HepG2 (cell line): ENCODE results near the gene DAPK1. TPM values are rescaled to one million over a fixed set of nuclear protein-coding genes. Genes with fewer than 3 reads are reported as not detected.

ENCODE experiments used
- ATAC-seq: fragments of 200-7000 bp; cut with Tn5 transposase; 3 replicates; pipeline ENCODE4 v1.9.1; 2020; ENCODE audit warnings: mild to moderate bottlenecking, moderate library complexity
- BruUV-seq: library from RNA; stranded (reverse); fragments of 400-500 nt; replicated peaks from 2 replicates; lab custom pipeline; 2021; lab: Mats Ljungman, UMichigan
- CTCF ChIA-PET: fragments of 300-600 bp; formaldehyde crosslinking; extraction: SDS; loops from one replicate; lab custom pipeline; 2021; ENCODE audit warnings: low total read pairs, inconsistent platforms, low intra/inter-chr PET ratio; lab: Yijun Ruan, JAX
- POLR2A ChIA-PET: fragments of 350-600 bp; sonication (Branson Sonifier 250); formaldehyde crosslinking; loops from one replicate; lab custom pipeline; 2020; ENCODE audit warnings: antibody characterized with exemption, inconsistent platforms; lab: Yijun Ruan, JAX
- DNase-seq: peaks from one replicate; pipeline ENCODE4 v3.0.0-alpha.2; 2015; ENCODE audit warnings: low spot score
- FAIRE-seq: peaks from 3 replicates; lab custom pipeline; 2011; peaks lifted over from hg19 to GRCh38; lab: Jason Lieb, UNC
- H2AFZ ChIP-seq: one replicate; pipeline ENCODE4 v1.6.1; 2011; ENCODE audit warnings: low read length, inconsistent platforms
- H3K27ac ChIP-seq: fragments of 300-600 bp; 3 replicates; pipeline ENCODE4 v1.8.0; 2011; ENCODE audit warnings: mixed run types, mild to moderate bottlenecking, mixed read lengths, low read length, inconsistent platforms; ENCODE audit not compliant: insufficient read depth; ENCODE audit errors: extremely low read length
- H3K27me3 ChIP-seq, 2 experiments: fragments of 200-600 bp in 1 of 2; 2 replicates in 1 of 2; 3 replicates in 1 of 2; pipeline versions ENCODE4 v1.6.0 to v1.8.0; 2011; ENCODE audit warnings: low read length in 2 of 2, mild to moderate bottlenecking in 2 of 2, moderate library complexity in 2 of 2, inconsistent platforms in 1 of 2; ENCODE audit not compliant: insufficient read depth in 2 of 2, control insufficient read depth in 1 of 2
- H3K36me3 ChIP-seq, 2 experiments: fragments of 200-600 bp in 1 of 2; replicated peaks in 1 of 2; 2 replicates in 1 of 2; 3 replicates in 1 of 2; pipeline versions ENCODE4 v1.5.1 to v1.8.0; 2011; ENCODE audit warnings: low read length in 2 of 2, inconsistent platforms in 1 of 2; ENCODE audit not compliant: insufficient read depth in 2 of 2, control insufficient read depth in 1 of 2
- H3K4me1 ChIP-seq: 2 replicates; pipeline ENCODE4 v1.5.1; 2012; ENCODE audit warnings: low read length, inconsistent platforms; ENCODE audit not compliant: insufficient read depth
- H3K4me2 ChIP-seq: 2 replicates; pipeline ENCODE4 v1.6.0; 2011; ENCODE audit warnings: low read depth, low read length, inconsistent platforms
- H3K4me3 ChIP-seq, 3 experiments: fragments of 200-600 bp in 1 of 3; sonication (generic), shearing (Covaris generic) in 1 of 3; replicated peaks in 1 of 3; 2 replicates each; pipeline ENCODE4 v1.5.1; 2011 to 2016; ENCODE audit warnings: low read length in 3 of 3, inconsistent platforms in 2 of 3, low read depth in 2 of 3, mild to moderate bottlenecking in 2 of 3, control low read depth in 1 of 3, mixed read lengths in 1 of 3; ENCODE audit not compliant: insufficient read depth in 1 of 3
- H3K79me2 ChIP-seq: one replicate; pipeline ENCODE4 v1.6.1; 2011; ENCODE audit warnings: low read length, inconsistent platforms; ENCODE audit not compliant: insufficient read depth
- H3K9ac ChIP-seq: 2 replicates; pipeline ENCODE4 v1.6.0; 2011; ENCODE audit warnings: mild to moderate bottlenecking, low read depth, low read length, inconsistent platforms; ENCODE audit not compliant: insufficient read depth
- H3K9me3 ChIP-seq: 2 replicates; pipeline ENCODE4 v1.5.1; 2012; ENCODE audit warnings: mild to moderate bottlenecking, low read length
- H4K20me1 ChIP-seq: 2 replicates; pipeline ENCODE4 v1.6.0; 2011; ENCODE audit warnings: inconsistent platforms, mild to moderate bottlenecking, low read length, moderate library complexity; ENCODE audit not compliant: insufficient read depth
- FUBP1 ChIP-seq: sonication (generic); formaldehyde crosslinking; IDR thresholded peaks from 2 replicates; pipeline ENCODE4 v1.5.1; 2020; ENCODE audit warnings: missing genetic modification reagents, mild to moderate bottlenecking, borderline replicate concordance
- HMGXB3 ChIP-seq: sonication (generic); formaldehyde crosslinking; IDR thresholded peaks from 2 replicates; pipeline ENCODE4 v1.4.0; 2020; ENCODE audit warnings: missing genetic modification reagents, borderline replicate concordance
- MEIS2 ChIP-seq: sonication (generic); formaldehyde crosslinking; IDR thresholded peaks from 2 replicates; pipeline ENCODE4 v1.9.0; 2021; ENCODE audit warnings: mild to moderate bottlenecking, missing genetic modification reagents
- MTF2 ChIP-seq: sonication (generic); formaldehyde crosslinking; IDR thresholded peaks from 2 replicates; pipeline ENCODE4 v1.5.0; 2020; ENCODE audit warnings: missing genetic modification reagents, borderline replicate concordance
- RAD21 ChIP-seq: fragments of 450-650 bp; formaldehyde crosslinking; IDR thresholded peaks from 2 replicates; pipeline ENCODE4 v1.5.0; 2020; ENCODE audit warnings: mild to moderate bottlenecking
- YY1 ChIP-seq: IDR thresholded peaks from 2 replicates; pipeline ENCODE4 v1.6.1; 2011; ENCODE audit warnings: low read length, low read depth, moderate library complexity, mild to moderate bottlenecking; ENCODE audit not compliant: insufficient read depth, insufficient replicate concordance
- ZNF12 ChIP-seq: sonication (generic); formaldehyde crosslinking; IDR thresholded peaks from 2 replicates; pipeline ENCODE4 v1.5.0; 2020; ENCODE audit warnings: missing genetic modification reagents
- in situ Hi-C: cut with HindIII; loops from 2 replicates; pipeline ENCODE4 v1.10.0; 2017; ENCODE audit warnings: low pct_unique_long_range_greater_than_20kb; ENCODE audit not compliant: extremely low pct_ligation_motif_present
- intact Hi-C: fragments of 100-400 bp; cut with micrococcal nuclease; formaldehyde crosslinking; loops from one replicate; pipeline ENCODE4 v1.10.0; 2022; ENCODE audit not compliant: unreplicated experiment
- polyA plus RNA-seq, 8 experiments: library from polyadenylated mRNA; depleted of rRNA in 3 of 8; stranded (reverse) in 7 of 8; unstranded in 1 of 8; fragments of >200 nt; fragmentation: Illumina TruSeq in 4 of 8; extraction: Trizol in 4 of 8; gene quantifications; 2 replicates each; pipeline versions ENCODE4 v1.2.1 to v1.2.3, GENCODE V29; 2011 to 2016; ENCODE audit warnings: low read depth in 4 of 8, missing spikeins in 1 of 8, mixed read lengths in 1 of 8; ENCODE audit not compliant: insufficient read depth in 1 of 8
- total RNA-seq, 5 experiments: library from RNA; depleted of rRNA; stranded (reverse); fragments of >200 nt; fragmentation: Illumina TruSeq; extraction: Trizol; gene quantifications; 2 replicates each; pipeline ENCODE4 v1.2.3, GENCODE V29; 2016; ENCODE audit warnings: low read depth in 1 of 5
- TF ChIP-seq, protein P1 (sequence below): sonication (generic); formaldehyde crosslinking; conservative IDR thresholded peaks from 2 replicates; pipeline ENCODE4 v1.8.1; 2023; ENCODE audit warnings: missing genetic modification reagents

Gene DAPK1
- total and polyA plus RNA-seq, 2 of the 13 experiments (the other 11 are each of a cell fraction or from before 2014, with no cell fraction given) = 35.7 to 35.9 TPM

GRCh38 chr9:87543251-87543650 is 45.6 kb downstream of the DAPK1 start:
- Histone ChIP-seq H3K4me1 (peaks cover 22% of the 10 kb centered on the region), H3K4me2 (no peak overlapping the region), H3K4me3 (no peak overlapping the region), H3K9ac (no peak overlapping the region), H3K36me3 (peaks cover 2 to 23% of the 10 kb centered on the region in 2 experiments; a peak in 4 of 5 replicates), H3K27ac (no peak overlapping the region), H3K27me3 (no peaks in the 10 kb centered on the region)
- DNase-seq = no peak
- in situ Hi-C loops = no loop called here
- POLR2A ChIA-PET = no interaction called here
- TF ChIP-seq RAD21 (no peak), HMGXB3 (no peak), FUBP1 (CRISPR knock-in tag) (no peak), ZNF12 (CRISPR knock-in tag) (no peak), YY1 (no peak), MTF2 (CRISPR knock-in tag) (no peak), MEIS2 (CRISPR knock-in tag) (no peak)
- TF ChIP-seq, protein P1, sequence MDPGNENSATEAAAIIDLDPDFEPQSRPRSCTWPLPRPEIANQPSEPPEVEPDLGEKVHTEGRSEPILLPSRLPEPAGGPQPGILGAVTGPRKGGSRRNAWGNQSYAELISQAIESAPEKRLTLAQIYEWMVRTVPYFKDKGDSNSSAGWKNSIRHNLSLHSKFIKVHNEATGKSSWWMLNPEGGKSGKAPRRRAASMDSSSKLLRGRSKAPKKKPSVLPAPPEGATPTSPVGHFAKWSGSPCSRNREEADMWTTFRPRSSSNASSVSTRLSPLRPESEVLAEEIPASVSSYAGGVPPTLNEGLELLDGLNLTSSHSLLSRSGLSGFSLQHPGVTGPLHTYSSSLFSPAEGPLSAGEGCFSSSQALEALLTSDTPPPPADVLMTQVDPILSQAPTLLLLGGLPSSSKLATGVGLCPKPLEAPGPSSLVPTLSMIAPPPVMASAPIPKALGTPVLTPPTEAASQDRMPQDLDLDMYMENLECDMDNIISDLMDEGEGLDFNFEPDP (CRISPR knock-in tag) = no peak
- TF ChIP-seq, all 625 proteins: peak for 0
- intact Hi-C loops = no loop called here
- H3K79me2 ChIP-seq = peaks cover 3% of the 10 kb centered on the region
- BruUV-seq = no TSS peak
- no peaks in the 10 kb centered on the region for H3K9me3 ChIP-seq
- no peaks in the 10 kb centered on the region for H4K20me1 ChIP-seq
- CTCF ChIA-PET = no interaction called here
- FAIRE-seq = no peak
- H2AFZ ChIP-seq = no peak overlapping the region
- no peak for ATAC-seq
